ENCODE results near the gene FANCI.
A peak's percentile ranks its signal among the peaks of the same experiment; 100 is the strongest.

FANCI gene

DNA sequence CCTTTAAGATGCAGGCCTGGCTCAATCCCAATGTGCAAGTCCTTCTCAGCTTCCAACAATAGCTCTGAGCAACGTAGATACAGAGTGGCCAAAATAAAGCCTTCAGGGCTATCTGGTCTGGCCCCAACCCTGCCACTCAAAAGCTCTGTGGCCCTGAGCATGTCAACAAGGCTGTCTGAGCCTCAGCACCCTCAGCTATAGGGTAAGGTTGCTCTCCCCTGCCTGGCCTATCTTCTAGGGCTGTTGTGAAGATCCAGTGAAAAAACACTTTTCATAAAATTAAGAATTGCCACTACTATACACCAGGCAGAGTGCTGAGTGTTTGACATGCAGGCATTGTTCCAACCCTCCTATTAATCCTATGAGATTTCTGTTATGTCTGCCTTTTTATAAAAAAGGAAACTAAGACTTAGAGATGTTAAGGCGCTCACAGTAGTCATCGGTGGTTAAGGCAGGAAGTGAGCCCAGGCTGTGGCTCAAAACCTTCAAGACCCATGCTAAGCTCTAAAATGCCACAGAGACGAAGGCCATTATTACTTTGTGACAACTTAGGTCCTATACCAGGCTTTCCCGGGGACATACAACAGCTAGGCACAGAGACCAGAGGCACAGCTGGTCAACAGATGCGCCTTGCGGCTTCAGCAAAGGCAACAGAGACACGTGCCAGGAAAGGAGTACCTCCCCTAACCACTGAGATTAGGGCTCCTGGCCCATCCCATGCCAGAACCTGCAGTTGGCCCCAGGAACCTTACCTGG, 85.7 kb downstream of the FANCI start:
- TF ChIP-seq GATA3 (IDR thresholded peaks at IDR 0.05; ENCODE audit: low read depth, low read length) (no peak), GATA2 (IDR thresholded peaks at IDR 0.05; ENCODE audit: low read depth, low read length) (no peak)

DNA sequence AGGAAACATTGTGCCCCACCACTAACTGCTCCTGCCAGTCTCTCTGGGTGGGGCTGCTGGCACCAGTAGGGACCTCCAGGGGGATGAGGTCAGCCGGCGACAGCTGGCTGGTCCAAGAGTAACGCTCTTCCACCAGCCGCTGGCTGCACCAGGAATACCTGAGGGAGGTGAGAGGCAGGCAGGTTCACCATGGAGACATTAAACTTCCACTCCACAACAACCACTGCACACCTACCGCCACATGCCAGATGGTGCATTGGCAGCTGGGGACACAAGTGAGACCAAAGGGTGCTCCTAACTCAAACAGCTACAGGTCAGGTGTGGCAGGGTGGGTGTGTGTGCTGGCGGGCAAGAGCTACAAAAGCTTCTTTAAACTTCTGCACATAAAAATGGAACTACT, 86.3 kb downstream of the FANCI start:
- TF ChIP-seq GATA3 (IDR thresholded peaks at IDR 0.05; ENCODE audit: low read depth, low read length) (no peak), GATA2 (IDR thresholded peaks at IDR 0.05; ENCODE audit: low read depth, low read length) (no peak)

DNA sequence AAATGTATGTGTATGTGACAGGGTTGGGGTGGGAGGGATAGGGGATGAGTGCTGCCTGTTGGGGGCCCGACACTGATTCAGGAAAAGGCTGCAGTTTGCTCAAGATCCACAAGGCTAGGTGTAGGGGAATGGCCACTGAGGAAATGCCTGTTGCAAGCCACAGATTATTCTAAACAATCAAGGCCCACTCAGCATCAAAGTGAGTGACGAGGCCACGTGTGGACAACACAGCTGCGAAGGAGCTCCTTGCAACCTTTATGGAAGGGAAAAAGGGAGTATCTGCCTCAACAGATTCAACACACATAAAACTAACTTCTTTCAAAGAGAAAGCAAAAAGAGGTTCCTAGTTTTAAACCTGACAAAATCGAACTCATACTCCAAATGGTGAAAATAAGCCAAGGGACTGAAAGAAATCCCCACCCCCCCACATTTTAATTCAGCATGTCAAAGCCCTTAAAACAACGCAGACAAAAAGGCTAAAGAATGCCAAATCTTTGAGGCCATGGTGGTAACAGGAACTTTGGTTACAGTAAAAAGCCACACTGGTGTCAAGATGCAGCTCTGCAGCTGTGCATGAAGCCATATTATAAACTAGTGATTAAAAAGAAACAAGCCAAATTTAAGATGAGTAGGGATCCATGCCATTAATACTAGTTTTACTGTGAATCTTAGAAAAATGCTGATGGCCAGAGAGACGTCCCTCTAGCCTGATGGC, 87.3 kb downstream of the FANCI start:
- no peak for TF ChIP-seq GATA2 (IDR thresholded peaks at IDR 0.05; ENCODE audit: low read depth, low read length)

DNA sequence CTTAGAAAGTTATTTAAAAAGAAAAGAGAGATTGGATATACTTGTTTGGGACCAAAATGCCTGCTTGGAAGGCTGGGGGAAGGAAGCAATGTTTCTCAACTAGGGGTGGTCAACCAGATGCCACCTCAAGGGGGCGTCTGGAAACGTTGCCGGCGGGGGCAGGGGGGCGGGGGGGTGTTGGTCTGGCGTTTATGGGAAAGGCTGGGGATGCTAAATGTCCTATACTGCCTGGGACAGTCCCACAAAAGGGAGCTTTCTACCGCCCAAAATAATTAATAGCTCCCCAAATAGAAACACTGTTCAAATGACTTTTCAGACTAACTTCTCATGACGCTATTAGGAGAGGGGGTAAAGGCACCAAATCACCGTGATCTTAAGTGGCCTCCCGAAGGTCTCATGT, 88.7 kb downstream of the FANCI start:
- TF ChIP-seq GATA3 (IDR thresholded peaks at IDR 0.05; ENCODE audit: low read depth, low read length) (no peak), GATA2 (IDR thresholded peaks at IDR 0.05; ENCODE audit: low read depth, low read length) (no peak)

DNA sequence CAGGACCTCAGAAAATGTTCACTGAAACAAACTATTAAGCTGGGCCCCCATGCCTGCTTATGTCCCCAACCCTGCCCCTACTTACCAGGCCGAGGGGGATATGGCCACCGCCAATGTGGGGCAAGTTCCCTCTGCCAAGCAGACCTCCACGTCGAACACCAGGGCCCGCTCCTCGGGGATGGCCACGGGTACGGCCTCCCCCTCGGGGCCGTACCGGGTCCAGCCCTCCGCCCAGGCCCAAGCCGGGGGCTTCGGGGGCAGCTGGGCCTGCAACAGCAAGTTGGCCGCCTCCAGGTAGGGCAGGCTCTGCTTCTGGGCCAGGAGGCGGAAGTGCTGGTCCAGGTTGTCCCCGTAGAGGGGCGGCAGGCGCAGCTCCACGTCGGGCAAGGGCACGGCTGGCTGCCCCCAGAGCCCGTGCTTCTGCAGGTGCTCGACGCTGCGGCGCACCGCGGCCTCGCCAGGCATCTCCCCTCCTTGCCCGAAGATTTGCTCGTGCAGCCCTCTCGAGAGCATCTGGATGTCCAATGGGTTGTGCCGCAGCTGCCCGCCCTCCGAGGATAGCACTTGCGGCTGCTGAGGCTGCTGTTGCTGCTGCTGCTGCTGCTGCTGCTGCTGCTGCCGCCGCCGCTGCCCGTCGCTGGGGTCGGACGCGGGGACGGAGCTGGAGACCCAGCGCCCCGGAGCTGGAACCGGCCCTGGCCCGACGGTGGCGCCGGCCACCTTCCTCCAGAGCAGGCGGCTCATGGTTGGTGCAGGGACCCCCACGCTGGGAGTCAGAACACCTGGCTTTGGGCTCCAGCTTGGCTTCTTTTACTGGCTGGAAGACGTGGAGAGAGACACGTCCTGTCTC, 89.5 kb downstream of the FANCI start:
- TF ChIP-seq GATA3 (IDR thresholded peaks at IDR 0.05; ENCODE audit: low read depth, low read length), result no peak
- no peak for TF ChIP-seq GATA2 (IDR thresholded peaks at IDR 0.05; ENCODE audit: low read depth, low read length)

DNA sequence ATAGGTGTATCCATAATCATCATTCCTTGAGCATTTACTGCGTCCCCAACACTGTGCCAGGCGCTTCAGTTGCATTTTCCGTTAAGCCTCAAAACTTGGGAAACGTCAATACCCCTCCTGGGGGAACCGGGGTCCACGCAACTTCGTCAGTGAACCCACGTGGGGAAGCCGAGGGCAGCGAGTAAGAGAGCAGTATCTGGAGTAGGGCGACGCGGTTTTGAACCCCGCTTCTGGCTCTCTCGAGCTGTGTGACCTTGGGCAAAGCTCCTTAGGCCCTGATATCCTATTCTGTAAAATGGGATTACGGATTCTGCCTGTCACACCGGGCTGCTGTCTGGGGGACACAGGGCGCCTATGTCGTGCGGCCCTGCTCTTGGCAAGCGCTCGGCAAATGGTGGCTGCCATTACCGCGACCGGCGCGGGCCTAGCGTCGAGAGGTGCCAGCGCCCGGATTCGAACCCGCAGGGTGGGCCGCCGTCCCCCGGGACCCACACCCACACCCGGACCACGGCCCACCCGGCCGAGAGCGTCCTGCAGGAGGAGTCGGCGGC, 90.3 kb downstream of the FANCI start:
- TF ChIP-seq GATA2 (IDR thresholded peaks at IDR 0.05; ENCODE audit: low read depth, low read length) (no peak), GATA3 (IDR thresholded peaks at IDR 0.05; ENCODE audit: low read depth, low read length) (no peak)

DNA sequence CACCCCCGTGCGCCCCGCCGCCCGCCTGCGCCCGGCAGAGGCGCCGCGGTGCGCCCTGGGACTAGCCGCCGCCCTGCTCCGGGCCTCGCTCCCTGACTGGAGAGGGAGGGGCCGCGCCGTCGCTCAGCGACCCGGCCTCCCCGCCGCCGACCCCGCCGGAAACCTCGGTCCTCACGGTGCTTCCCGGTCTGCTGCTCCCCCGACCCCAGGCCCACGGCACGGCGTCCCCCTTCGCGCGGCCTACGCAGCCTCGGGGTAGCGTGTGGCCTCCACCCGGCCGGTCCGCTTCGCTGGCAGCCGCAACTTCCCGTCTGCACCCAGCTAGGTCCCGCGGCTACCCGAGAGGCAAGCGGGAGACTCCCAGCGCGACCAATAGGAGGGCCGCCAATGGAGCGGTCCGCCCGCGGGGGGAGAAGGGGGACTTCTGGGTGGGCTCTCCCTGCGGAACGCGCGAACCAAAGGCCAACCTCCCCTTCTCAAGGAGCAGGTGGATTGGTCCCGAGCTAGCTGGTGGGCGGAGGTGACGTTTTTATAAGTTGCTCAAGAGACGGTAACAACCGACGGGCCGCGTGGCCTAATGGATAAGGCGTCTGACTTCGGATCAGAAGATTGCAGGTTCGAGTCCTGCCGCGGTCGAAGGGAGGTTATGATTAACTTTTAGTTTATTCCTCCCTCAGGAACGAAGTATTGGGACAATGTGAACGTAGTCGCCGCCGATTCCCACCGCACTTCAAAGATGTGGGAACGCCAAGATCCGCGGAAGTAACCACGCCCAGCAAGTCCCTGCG, 90.9 kb downstream of the FANCI start, which contains the start of gene POLG:
TSS of gene POLG (minus strand) at position 315 of the 788 bp plus-strand sequence. CDS start 1,070 bp downstream, outside the sequence.
- no peak for TF ChIP-seq GATA3 (IDR thresholded peaks at IDR 0.05; ENCODE audit: low read depth, low read length)
- TF ChIP-seq GATA2 (IDR thresholded peaks at IDR 0.05; ENCODE audit: low read depth, low read length), result 0 out of 2 replicates have a peak, but pooled peaks have one; percentile 11

DNA sequence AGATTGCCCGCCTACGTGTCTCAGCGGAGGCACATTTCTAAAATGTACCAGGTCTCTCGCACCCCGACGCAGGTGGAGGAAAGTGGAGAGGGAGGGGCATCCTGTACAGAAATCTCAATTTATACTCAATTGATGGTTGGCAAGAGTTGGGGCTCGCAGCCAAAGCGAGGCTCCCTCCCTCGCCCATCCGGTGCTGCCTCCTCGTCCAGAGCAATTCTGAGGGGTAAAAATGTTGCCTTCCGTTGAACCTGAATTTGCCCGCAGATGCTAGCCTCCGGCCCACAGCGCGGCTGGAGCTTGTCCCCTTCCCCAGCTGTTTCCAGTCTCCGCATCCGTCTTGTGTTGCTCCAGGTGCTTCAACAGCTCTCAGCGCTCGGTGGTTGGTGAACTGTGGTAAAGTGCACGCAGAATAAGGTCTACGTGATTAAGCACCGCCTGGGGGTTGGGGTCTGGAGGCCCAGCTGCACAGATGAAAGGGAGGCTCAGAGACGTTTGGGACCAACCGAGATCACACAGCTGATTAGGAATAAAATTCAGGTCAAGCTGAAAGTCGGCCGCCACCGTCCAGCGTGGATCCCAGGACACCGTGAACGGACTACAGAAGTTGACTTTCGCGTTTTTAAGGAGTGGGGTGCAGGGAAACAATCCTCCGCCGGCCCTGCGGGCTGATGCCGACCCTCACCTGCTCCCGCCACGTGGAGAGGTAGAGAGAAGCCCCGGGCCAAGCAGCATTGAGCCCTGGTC, 91.7 kb downstream of the FANCI start:
- TF ChIP-seq GATA3 (IDR thresholded peaks at IDR 0.05; ENCODE audit: low read depth, low read length) (no peak), GATA2 (IDR thresholded peaks at IDR 0.05; ENCODE audit: low read depth, low read length) (peak; percentile 80)

DNA sequence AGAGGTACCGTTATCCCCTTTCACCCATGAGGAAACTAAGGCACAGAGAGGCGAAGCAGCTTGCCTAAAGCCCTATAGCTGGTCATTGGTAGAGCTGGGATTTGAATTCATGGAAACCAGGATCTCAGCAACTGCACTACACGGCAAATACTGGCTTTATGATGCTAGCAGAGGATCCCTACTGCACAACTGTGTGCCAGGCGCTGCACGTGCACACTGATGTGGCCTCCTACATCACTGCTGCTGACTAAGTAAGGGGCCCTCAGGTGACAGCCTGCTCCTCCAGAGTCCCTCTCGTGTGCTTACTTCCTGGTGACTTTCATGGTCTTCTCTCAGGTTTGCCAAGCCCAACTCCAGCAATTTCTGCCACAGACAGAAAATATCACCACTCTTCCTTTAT, 94.3 kb downstream of the FANCI start:
- TF ChIP-seq GATA2 (IDR thresholded peaks at IDR 0.05; ENCODE audit: low read depth, low read length), result no peak
- TF ChIP-seq GATA3 (IDR thresholded peaks at IDR 0.05; ENCODE audit: low read depth, low read length), result no peak

DNA sequence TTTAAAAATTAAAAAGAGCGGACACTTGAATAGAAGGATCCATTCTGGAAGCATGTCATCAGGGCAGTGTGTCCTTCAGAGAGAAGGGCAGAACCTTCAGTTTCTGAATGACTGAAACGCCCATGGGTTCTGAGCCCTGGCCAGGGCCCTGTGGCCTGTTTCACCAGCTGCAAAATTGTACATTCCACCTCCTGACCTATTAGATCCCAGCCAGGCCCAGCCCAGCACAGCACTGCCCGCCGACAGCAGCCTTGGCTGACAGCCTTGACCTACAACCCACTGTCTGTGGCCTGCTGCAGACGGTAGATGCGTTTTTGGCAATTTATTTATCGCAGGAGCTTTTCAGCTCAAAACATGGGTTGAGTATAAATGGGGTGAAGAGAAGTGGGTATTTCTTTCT, 96.8 kb downstream of the FANCI start:
- TF ChIP-seq GATA3 (IDR thresholded peaks at IDR 0.05; ENCODE audit: low read depth, low read length) (no peak), GATA2 (IDR thresholded peaks at IDR 0.05; ENCODE audit: low read depth, low read length) (no peak)

DNA sequence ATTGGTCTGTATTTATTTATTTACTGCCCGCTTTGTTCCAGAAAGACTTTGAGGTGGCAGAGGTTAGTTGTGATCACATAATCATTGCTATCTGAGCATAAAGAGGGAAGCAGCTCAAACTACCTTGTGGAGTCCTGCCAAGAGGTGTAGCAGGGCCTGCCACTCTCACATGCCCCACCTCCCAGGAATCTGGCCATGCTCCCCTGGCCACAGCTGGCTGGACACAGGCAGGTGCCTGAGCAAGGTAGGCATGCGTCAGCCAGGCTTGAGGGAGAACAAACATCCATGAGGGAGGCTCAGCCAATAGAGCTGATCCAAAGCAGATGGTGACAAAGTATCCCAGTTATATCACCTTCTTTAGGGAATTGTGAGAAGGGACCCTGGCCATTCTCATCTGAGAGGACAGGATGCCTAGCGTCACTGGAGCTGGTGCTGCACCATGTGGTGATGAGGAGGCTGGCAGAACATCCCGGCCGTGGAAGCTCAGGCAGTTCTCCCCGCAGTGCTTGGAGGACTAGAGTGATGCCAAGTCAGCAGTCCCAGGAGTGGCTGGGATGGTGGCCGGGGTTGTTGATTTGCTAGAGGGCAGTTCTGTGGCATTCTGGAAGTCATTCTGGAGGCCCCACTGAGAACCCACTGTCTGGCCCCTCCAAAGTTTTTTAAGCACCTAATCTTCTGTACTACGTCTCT, 97.7 kb downstream of the FANCI start:
- TF ChIP-seq GATA3 (IDR thresholded peaks at IDR 0.05; ENCODE audit: low read depth, low read length) (no peak), GATA2 (IDR thresholded peaks at IDR 0.05; ENCODE audit: low read depth, low read length) (no peak)

DNA sequence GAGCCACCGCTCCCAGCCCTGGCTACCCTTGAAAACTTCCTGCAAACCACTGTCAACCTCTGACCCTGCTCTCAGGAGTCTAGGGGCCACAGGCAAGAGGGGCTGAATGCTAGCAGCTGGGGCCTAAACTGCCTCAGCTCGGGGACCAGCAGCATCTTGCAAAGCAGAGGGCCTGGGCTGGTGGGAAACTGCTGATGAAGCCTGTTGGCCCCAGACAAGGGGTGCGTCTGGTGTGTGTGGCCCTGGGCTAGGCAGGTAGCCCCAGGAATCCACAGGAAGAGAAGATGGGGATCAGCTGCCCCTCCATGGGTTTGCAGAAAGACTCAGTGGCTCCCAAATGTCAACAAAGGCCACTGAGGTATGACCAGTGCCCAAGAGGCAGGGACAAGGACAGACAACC, 99.1 kb downstream of the FANCI start:
- no peak for TF ChIP-seq GATA2 (IDR thresholded peaks at IDR 0.05; ENCODE audit: low read depth, low read length)
- no peak for TF ChIP-seq GATA3 (IDR thresholded peaks at IDR 0.05; ENCODE audit: low read depth, low read length)
